B cell (primary cell): Measurements from ENCODE around the gene KLHL22. TPM values are rescaled to one million over a fixed set of nuclear protein-coding genes. Genes with fewer than 3 reads are reported as not detected.

ENCODE experiments used
- ATAC-seq: fragments of 200-7000 bp; cut with Tn5 transposase; one replicate; pipeline ENCODE4 v1.10.0; 2021; ENCODE audit warnings: low read depth, mild to moderate bottlenecking, moderate number of reproducible peaks, moderate library complexity
- CTCF ChIA-PET: fragments of 350-600 bp; sonication (Branson Sonifier 250); formaldehyde crosslinking; loops from one replicate; lab custom pipeline; 2021; ENCODE audit warnings: antibody characterized with exemption, inconsistent platforms; lab: Charles Lee
- POLR2A ChIA-PET: fragments of 350-600 bp; sonication (Branson Sonifier 250); formaldehyde crosslinking; loops from one replicate; lab custom pipeline; 2021; ENCODE audit warnings: antibody characterized with exemption; lab: Charles Lee
- DNase-seq: peaks from one replicate; pipeline ENCODE4 v3.0.0; 2013
- H2AFZ ChIP-seq: 2 replicates; pipeline ENCODE4 v1.6.1; 2012; ENCODE audit warnings: mild to moderate bottlenecking, low read depth, low read length; ENCODE audit not compliant: insufficient read depth, poor library complexity, severe bottlenecking
- H3K27ac ChIP-seq, 2 donors: 1 replicate in 1 of 2; 2 replicates in 1 of 2; pipeline ENCODE4 v1.5.1; 2012 to 2013; ENCODE audit warnings: low read length in 2 of 2, mild to moderate bottlenecking in 2 of 2, moderate library complexity in 1 of 2
- H3K27me3 ChIP-seq, 4 experiments: fragments of 200-600 bp in 1 of 4; sonication (generic) in 1 of 4; replicated peaks in 1 of 4; 1 replicate in 2 of 4; 2 replicates in 2 of 4; pipeline versions ENCODE4 v1.6.1 to v1.7.0; 2013 to 2016; ENCODE audit warnings: low read length in 3 of 4, mild to moderate bottlenecking in 2 of 4, mixed read lengths in 1 of 4, moderate library complexity in 1 of 4; ENCODE audit not compliant: insufficient read depth in 4 of 4, control insufficient read depth in 3 of 4; ENCODE audit errors: control extremely low read depth in 1 of 4
- H3K36me3 ChIP-seq, 2 experiments: replicated peaks in 1 of 2; 1 replicate in 1 of 2; 2 replicates in 1 of 2; pipeline versions ENCODE4 v1.6.1 to v1.7.1; 2013; ENCODE audit warnings: low read length in 1 of 2; ENCODE audit not compliant: insufficient read depth in 2 of 2, control insufficient read depth in 1 of 2; ENCODE audit errors: control extremely low read depth in 1 of 2, extremely low read depth in 1 of 2
- H3K4me1 ChIP-seq, 2 donors: fragments of 200-600 bp in 1 of 2; sonication (generic) in 1 of 2; 1 replicate in 1 of 2; 2 replicates in 1 of 2; pipeline versions ENCODE4 v1.5.1 to v1.6.1; 2013 to 2017; ENCODE audit warnings: low read length in 2 of 2; ENCODE audit not compliant: control insufficient read depth in 2 of 2, insufficient read depth in 2 of 2
- H3K4me2 ChIP-seq: replicated peaks from 2 replicates; pipeline ENCODE3; 2012; ENCODE audit warnings: mild to moderate bottlenecking, low read depth, low read length; ENCODE audit not compliant: poor library complexity, severe bottlenecking
- H3K4me3 ChIP-seq, 5 experiments: fragments of 200-600 bp in 1 of 5; sonication (generic) in 1 of 5; 1 replicate in 3 of 5; 2 replicates in 2 of 5; pipeline versions ENCODE4 v1.5.1 to v1.7.0; 2011 to 2016; ENCODE audit warnings: low read length in 4 of 5, mild to moderate bottlenecking in 4 of 5, low read depth in 2 of 5, control low read depth in 1 of 5, moderate library complexity in 1 of 5; ENCODE audit not compliant: insufficient read depth in 1 of 5; ENCODE audit errors: control extremely low read depth in 1 of 5, extremely low read depth in 1 of 5
- H3K79me2 ChIP-seq: fragments of 200-600 bp; sonication (generic); one replicate; pipeline ENCODE4 v1.6.0; 2016; ENCODE audit warnings: low read length; ENCODE audit not compliant: control insufficient read depth, insufficient read depth
- H3K9ac ChIP-seq: fragments of 200-600 bp; sonication (generic); 2 replicates; pipeline ENCODE4 v1.6.1; 2017; ENCODE audit warnings: mild to moderate bottlenecking, low read length, moderate library complexity
- H3K9me3 ChIP-seq, 3 donors: one replicate each; pipeline versions ENCODE4 v1.6.1 to v1.7.1; 2013; ENCODE audit warnings: low read length in 2 of 3; ENCODE audit not compliant: control insufficient read depth in 2 of 3, insufficient read depth in 1 of 3; ENCODE audit errors: control extremely low read depth in 1 of 3
- H4K20me1 ChIP-seq: 2 replicates; pipeline ENCODE4 v1.6.0; 2012; ENCODE audit warnings: mild to moderate bottlenecking, low read length; ENCODE audit not compliant: insufficient read depth, control insufficient read depth, poor library complexity, severe bottlenecking
- H3K27ac Mint-ChIP-seq: one replicate; pipeline ENCODE4 v1.8.0; 2021; ENCODE audit warnings: mixed read lengths
- H3K27me3 Mint-ChIP-seq: one replicate; pipeline ENCODE4 v1.8.0; 2021; ENCODE audit warnings: mixed read lengths
- H3K4me1 Mint-ChIP-seq: one replicate; pipeline ENCODE4 v1.8.0; 2021; ENCODE audit warnings: mixed read lengths
- H3K4me3 Mint-ChIP-seq: one replicate; pipeline ENCODE4 v1.8.0; 2021; ENCODE audit warnings: mixed read lengths
- H3K9me3 Mint-ChIP-seq: one replicate; pipeline ENCODE4 v1.8.0; 2022; ENCODE audit warnings: mixed read lengths; ENCODE audit not compliant: insufficient read depth
- CTCF ChIP-seq: fragments of 200-600 bp; IDR thresholded peaks from one replicate; pipeline ENCODE4 v1.8.0; 2022; ENCODE audit warnings: antibody characterized with exemption, mild to moderate bottlenecking
- EZH2 ChIP-seq: IDR thresholded peaks from 2 replicates; pipeline ENCODE4 v1.6.1; 2012; ENCODE audit warnings: borderline replicate concordance, low read depth, mild to moderate bottlenecking, moderate library complexity, low read length; ENCODE audit not compliant: insufficient read depth, poor library complexity, severe bottlenecking
- WGBS: methylation state at CpG from one replicate; pipeline ENCODE4 v1.1.5; 2013; ENCODE audit warnings: missing lambda C conversion rate; ENCODE audit not compliant: insufficient coverage; 5-methylcytosine and 5-hydroxymethylcytosine counted together
- intact Hi-C: fragments of 100-400 bp; cut with micrococcal nuclease; formaldehyde crosslinking; loops from one replicate; pipeline ENCODE4 v1.10.0; 2022
- polyA plus RNA-seq: library from polyadenylated mRNA; depleted of rRNA; stranded (reverse); fragments of >200 nt; gene quantifications from 2 replicates; pipeline ENCODE4 v1.2.3, GENCODE V29; 2012
- total RNA-seq, 2 donors: library from RNA; stranded (reverse); fragments of 120-200 nt in 1 of 2; gene quantifications; 1 replicate in 1 of 2; 2 replicates in 1 of 2; pipeline versions ENCODE4 v1.2.3 to v1.2.4, GENCODE V29; 2013 to 2022

Gene KLHL22
- total and polyA plus RNA-seq, 2 donors (not counting 1 experiment from before 2014, with no cell fraction given), result 37.0 to 45.6 TPM

- 95% methylated on average over 12 of the region's 12 CpGs for WGBS
- Histone ChIP-seq H3K79me2 (peaks cover 89% of the 10 kb centered on the region), H4K20me1 (peaks cover 71% of the 10 kb centered on the region), H3K36me3 (peaks cover 5 to 44% of the 10 kb centered on the region in 2 experiments), H3K4me1 (no peaks in the 10 kb centered on the region), H3K27me3 (no peaks in the 10 kb centered on the region), H2AFZ (no peak overlapping the region), H3K4me3 (no peak overlapping the region), H3K4me2 (no peak overlapping the region), H3K27ac (no peak overlapping the region), H3K9me3 (no peaks in the 10 kb centered on the region), H3K9ac (no peak overlapping the region)
- Mint-ChIP-seq H3K9me3 (no peaks in the 10 kb centered on the region), H3K4me3 (no peak overlapping the region), H3K4me1 (peaks cover 16% of the 10 kb centered on the region), H3K27ac (no peak overlapping the region), H3K27me3 (no peaks in the 10 kb centered on the region)
- POLR2A ChIA-PET, result no interaction called here
- intact Hi-C loops, result no loop called here
- CTCF ChIA-PET, result no interaction called here
- no peak for DNase-seq
- TF ChIP-seq EZH2 (no peak), CTCF (no peak)
- no peak for ATAC-seq
Measured at GRCh38 chr22:20536590-20537324, 41.2 kb upstream of the KLHL22 start.

- Histone ChIP-seq H3K4me2 (no peak overlapping the region), H3K4me1 (no peaks in the 10 kb centered on the region)
- CTCF ChIA-PET, result interaction anchor here (1.0 kb wide), 1 partner anchor 116 kb away, joined by 3 read pairs; no protein-coding TSS in a partner anchor
Measured at GRCh38 chr22:20533879-20534265, 38.3 kb upstream of the KLHL22 start.

More at GRCh38 chr22:20533879-20534265, 38.3 kb upstream of the KLHL22 start:
- intact Hi-C loops, result no loop called here
- Histone ChIP-seq H3K4me3 (no peak overlapping the region), H4K20me1 (peaks cover 93% of the 10 kb centered on the region), H3K36me3 (peaks cover 5 to 46% of the 10 kb centered on the region in 2 experiments), H3K9me3 (no peaks in the 10 kb centered on the region), H3K79me2 (peaks cover 99% of the 10 kb centered on the region), H2AFZ (no peak overlapping the region), H3K27me3 (no peaks in the 10 kb centered on the region), H3K27ac (no peak overlapping the region), H3K9ac (no peak overlapping the region)
- DNase-seq (no peak), ATAC-seq (no peak)
- 92% methylated on average over 3 of the region's 3 CpGs for WGBS
- no peaks in the 10 kb centered on the region for H3K9me3 Mint-ChIP-seq
- POLR2A ChIA-PET, result no interaction called here
- H3K4me3 Mint-ChIP-seq, result no peak overlapping the region
- TF ChIP-seq CTCF, result no peak
- no peak for TF ChIP-seq EZH2
- H3K27me3 Mint-ChIP-seq, result no peaks in the 10 kb centered on the region
- peak overlapping the region; percentile 32 for H3K27ac Mint-ChIP-seq
- H3K4me1 Mint-ChIP-seq, result peaks cover 16% of the 10 kb centered on the region
